ENCODE results near the gene GOLPH3L.
"Not testable (repeated sequence)": the region's sequence is repeated elsewhere in the genome, so short reads cannot be mapped to it uniquely, and the experiment has no call there.

The GOLPH3L gene

DNA sequence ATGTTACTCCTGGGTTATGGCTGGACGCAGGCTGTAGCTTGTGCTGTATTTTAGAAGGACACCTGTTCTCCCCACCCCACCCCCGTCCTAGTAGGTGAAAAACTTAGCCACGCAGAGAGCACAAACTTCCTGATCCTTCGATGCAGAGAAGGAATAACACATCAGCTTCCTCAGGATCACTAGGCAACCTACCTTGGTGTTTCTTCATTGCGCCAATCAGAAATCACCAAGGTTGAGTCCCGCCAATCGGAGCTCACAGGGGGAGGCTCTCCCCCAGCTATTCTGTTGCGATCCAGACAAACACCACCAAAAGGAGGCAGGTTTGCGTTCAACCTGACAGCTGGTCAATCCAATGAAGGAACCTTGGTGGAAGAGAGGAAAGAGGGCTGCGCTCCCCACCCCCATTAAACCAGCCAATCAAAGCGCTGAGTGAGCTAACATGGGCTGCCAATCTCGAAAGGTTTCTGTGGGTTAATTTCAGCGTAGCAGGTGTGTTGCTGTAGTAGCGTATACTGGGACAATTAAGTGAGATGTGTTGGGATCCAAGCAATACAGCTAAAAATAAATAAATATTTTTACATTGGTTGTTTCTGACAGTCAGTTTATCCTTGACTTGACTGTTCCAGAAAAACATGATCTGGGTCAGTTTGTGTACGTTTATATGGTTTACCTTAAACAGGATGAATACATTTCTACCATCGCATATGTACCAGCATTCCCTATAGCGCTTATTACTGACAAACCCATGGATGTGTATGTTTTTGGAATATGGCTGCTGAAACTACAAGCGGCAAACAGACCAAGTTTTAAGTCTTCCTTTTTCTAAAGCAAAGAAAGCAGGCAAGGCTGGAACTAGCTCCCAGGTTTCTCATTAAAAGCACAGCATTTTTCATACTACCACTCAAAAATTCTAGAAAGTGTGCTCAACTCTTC, at the start of gene GOLPH3L:
Gene GOLPH3L (minus strand): TSS at position 160 of the 933 bp plus-strand sequence. CDS start 2,316 bp downstream, outside the sequence.
- DNase-seq (ENCODE audit: low read depth, low spot score) = peak; percentile 97

DNA sequence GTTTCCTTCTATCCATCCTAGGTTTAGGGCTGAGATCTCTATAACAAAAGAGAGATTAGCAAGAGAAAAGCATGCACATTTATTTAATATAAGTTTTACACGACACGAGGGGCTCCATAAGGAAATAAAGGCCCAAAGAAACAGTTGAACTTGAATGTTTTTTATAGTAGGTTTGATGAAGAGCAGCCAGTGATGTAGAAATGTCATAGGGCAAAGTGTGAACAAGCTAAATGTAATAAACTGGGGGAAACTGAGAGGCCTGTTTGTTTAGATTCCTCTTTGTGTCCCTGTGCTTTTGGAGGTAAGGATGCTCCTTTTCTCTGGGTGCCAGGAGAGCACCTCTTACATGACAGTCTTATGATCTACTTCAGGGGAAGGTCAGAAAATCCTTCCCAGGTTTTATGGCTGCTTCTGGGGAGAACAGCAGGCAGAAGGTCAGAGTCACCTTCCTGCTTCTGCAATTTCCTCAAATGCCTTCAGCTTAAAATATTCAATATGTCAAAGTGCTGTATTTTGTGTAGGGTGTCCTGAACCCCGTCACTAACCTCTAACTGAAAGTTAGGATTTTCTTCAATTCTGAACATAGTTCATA, 33.3 kb upstream of the GOLPH3L start:
- no peak for DNase-seq (ENCODE audit: low read depth, low spot score)

DNA sequence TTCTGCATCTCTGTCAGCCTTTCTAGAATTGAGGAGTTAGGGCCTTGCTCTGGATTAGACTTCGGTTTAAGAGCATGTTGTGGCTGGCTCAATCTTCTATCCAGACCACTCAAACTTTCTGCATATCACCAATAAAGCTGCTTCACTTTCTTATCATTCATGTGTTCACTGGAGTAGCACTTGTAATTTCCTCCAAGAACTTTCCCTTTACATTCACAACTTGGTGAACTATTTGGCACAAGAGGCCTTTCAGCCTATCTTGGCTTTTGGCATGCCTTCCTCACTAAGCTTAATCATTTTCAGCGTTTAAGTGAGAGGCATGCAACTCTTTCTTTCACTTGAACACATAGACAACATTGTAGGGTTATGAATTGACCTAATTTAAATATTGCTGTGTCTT, 27.4 kb upstream of the GOLPH3L start:
- DNase-seq (ENCODE audit: low read depth, low spot score) = no peak

DNA sequence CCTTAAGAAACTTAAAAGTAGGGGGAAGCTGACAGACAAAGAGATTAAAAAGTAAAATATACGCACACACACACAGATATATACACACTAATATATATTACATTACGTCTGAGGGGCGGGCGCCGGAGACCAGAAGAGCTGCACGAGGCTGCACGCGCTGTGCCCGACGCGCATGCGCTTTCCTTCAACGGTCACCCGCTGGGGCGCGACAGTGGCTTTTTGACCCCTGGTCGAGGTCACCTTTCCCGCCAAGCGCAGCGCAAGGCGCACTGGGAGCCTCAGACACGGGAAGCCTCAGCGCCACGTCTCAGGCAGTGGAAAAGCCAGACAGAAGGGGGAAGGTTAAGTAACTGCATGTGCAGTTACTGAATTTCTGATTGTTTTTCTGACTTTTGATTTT, 23.7 kb upstream of the GOLPH3L start, which contains the start of gene HORMAD1:
Gene HORMAD1 (minus strand): TSS at position 193 of the 400 bp plus-strand sequence. CDS start 1,390 bp downstream, outside the sequence.
- no peak for DNase-seq (ENCODE audit: low read depth, low spot score)

DNA sequence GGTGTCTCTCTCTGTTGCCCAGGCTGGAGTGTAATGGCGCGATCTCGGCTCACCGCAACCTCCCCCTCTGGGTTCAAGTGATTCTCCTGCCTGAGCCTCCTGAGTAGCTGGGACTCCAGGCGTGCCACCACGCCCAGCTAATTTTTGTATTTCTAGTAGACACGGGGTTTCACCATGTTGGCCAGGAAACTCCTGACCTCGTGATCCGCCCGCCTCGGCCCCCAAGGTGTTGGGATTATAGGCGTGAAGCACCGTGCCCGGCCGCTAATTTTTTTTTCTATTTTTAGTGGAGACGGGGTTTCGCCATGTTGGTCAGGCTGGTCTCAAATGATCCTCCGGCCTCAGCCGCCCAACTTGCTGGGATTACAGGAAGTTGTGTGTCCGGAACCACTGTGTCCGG, 23.1 kb upstream of the GOLPH3L start:
- DNase-seq (ENCODE audit: low read depth, low spot score) = no peak

DNA sequence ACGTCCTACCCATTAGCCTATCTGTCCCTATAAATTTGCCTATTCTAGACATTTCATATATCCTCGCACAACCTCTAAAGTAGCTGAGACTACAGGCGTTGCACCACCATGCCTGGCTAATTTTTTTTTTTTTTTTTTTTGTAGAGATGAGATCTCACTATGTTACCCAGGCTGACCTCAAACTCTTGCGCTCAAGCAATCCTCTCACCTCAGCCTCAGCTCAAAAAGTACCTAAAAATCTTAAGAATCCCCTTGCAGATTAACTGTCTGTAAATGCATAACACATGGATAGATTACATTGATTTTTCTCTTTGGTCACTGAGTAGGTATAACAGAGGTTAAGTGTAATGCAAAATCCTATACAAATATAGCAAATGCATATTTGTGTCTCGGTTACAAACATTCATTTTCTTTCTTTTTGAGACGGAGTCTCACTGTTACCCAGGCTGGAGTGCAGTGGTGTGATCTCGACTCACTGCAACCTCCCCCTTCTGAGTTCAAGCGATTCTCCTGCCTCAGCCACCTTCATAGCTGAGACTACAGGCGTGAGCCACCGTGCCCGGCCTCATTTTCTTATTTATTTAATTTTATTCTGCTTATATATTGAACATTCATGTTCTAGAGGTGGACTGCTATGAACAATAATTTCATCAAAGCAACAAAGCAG, 21.4 kb upstream of the GOLPH3L start:
- DNase-seq (ENCODE audit: low read depth, low spot score) = no peak

DNA sequence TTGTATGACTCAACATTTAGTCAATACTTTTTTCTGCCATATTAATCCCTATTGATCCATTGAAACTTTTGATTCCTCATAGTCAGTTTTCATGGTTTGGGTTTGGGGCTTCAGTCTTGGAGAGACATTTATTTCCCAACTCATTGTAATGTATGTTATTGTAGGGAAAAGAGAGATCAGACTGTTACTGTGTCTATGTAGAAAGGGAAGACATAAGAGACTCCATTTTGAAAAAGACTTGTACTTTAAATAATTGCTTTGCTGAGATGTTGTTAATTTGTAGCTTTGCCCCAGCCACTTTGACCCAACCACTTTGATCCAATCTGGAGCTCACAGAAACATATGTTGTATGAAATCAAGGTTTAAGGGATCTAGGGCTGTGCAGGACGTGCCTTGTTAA, 12.1 kb upstream of the GOLPH3L start:
- DNase-seq (ENCODE audit: low read depth, low spot score) = not testable (repeated sequence)

DNA sequence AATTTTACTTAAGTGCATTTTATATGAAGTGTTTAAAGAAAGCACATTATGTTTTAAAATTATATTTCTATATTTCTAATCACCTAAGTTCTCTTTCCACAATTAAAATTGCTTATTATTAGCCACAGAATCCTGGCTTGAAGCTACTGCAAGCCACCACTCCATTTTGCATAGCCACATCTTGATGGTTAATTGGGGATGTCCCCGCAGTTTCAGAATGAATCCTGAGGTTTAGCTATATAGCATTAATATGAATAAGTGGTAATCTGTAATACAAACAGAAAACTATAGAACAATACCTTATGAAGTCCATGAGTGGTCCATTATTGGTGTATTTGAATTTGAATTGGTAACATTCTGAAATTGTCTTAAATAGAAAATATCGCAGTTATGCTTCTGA, 11.6 kb upstream of the GOLPH3L start:
- DNase-seq (ENCODE audit: low read depth, low spot score) = no peak

DNA sequence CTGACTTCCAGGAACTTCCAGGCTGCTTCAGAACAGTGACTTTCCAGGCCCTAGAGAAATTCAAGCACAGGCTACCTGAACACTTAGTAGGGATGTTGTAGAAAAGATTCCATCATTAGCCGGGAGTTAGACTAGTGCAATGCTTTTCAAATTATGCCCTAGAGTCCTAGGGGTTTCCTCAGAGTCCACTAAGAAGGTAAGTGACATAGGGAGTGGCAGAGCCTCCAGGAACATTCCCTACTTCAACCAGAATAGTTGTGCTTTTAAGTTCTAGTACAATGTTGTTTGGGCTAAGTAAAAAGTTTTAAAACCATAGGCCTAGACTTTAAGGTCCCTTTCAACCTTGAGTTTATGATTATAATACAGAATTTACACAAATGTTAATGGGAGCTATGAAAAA, 9.1 kb upstream of the GOLPH3L start:
- no peak for DNase-seq (ENCODE audit: low read depth, low spot score)

DNA sequence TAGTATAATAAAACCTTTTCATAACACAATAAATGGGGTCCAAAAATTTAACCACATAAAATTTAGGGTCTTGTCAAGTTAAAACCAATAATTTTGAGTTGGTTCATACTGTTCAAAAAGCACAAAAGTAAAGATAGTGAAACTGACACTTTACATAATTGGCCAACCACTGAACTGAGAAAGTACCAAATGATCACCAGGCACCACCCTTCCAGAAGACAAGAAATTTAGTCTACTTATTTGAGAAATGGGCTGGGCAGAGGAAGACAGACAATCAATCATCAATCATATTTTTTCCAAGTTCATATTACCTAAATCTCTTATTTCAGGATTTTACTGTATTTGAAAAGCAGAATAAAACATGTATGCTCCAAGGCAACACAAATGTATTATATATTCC, 6.5 kb upstream of the GOLPH3L start:
- DNase-seq (ENCODE audit: low read depth, low spot score) = no peak

DNA sequence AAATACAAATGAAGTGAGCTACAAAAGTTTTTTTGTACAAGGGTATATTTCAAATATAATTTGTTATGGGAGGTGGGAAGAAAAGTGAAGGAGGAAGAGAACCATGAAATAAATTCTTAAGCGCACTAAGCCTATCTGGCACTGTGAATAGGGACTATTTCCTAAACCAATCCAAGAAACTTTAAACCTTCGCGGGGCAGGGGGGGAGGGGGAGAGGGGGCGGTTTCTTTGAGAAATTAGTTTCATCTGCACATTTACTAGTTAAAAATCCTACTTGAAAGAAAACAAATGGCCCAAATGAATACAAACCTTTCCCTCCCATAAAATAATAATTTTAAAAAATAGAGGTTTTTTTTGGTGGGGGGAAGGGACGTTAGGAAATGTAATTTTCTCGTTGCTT, 364 bp downstream of the GOLPH3L start:
- no peak for DNase-seq (ENCODE audit: low read depth, low spot score)

DNA sequence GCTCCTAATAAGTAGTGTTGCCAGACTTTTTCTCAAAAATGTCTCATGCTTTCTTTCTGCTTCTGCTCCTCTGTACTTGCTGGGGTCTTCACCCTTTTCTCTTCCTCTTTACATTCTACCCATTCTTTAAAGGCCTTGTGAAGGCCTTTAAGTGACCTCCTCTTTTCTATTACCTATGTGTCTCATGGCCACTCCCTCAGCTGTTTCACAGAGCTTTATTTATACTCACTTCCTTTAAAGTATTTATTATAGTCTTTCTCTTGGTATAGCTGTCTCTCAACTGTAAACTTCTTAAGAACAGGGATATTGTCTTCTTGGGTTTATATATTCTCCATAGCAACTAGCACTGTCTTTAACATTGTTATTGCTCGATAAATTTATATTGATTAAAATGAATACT, 792 bp downstream of the GOLPH3L start:
- DNase-seq (ENCODE audit: low read depth, low spot score) = no peak

DNA sequence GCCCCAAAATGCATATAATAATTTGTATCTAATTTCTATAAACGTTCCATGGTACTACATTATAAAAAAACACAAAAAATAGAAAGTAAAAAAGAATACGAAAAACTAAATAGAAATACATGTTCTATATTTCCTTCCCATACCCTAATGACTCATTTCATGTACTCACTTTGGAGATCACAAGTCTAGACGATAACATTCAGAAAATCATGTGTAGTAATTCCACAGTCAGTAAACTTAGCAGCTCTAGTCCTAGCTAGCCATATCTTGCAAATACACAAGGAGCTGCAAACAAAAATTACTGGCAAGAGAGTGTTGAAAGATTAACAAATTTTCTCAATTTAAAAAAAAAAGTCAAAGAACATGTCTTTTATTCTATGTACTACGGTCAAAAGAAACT, 1.4 kb downstream of the GOLPH3L start:
- DNase-seq (ENCODE audit: low read depth, low spot score) = no peak

DNA sequence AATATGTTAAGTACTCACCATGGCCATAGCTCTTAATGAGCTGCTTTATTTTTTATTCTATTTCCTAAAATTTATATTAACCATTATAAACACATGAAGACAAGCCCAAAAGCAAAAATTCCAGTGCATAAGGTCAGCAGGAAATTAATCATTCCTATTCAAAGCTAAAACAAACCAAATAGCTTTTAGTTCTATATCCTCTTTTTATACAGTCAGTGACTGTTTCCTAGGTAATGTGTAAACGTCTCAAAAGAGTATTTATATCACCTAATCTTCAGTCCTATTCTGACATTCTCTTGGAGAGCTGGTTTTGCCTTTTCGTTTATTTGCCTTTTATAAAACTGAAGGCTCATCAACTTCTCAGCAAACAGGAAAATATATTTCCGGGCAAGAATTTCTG, 4.2 kb downstream of the GOLPH3L start:
- no peak for DNase-seq (ENCODE audit: low read depth, low spot score)

DNA sequence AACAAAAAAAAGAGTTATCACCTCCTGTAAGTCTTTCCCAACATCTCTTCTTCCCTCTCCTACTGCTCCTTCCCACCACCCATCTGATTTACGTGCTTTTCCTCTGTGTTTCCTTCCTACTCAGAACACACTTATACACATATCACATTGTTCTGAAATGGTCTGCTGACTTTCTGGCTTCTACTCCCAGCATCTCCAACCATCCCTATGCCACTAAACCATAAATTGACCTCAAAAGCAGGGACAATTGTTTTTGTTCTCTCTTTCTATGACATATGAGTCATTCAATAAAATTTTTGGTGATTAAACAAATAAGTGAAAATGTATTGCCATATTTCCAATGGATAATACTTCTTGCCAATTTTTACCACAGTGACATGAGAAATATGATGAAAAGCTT, 8.2 kb downstream of the GOLPH3L start:
- DNase-seq (ENCODE audit: low read depth, low spot score) = no peak

DNA sequence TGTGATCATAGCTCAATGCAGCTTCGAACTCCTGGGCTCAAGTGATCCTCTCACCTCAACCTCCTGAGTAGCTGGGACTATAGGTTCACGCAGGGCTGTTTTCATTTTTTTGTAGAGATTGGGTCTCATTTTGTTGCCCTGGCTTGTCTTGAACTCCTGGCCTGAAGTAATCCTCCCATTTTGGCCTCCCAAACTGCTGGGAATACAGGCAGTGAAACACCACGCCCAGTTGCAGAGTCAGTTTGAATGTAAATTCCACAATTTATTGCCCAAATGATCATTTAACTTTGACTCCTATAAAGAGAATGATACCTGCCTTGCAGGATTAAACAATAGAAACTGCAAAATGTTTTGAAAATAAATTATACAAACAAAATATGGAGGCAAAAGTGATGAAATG, 10.7 kb downstream of the GOLPH3L start:
- DNase-seq (ENCODE audit: low read depth, low spot score) = no peak

DNA sequence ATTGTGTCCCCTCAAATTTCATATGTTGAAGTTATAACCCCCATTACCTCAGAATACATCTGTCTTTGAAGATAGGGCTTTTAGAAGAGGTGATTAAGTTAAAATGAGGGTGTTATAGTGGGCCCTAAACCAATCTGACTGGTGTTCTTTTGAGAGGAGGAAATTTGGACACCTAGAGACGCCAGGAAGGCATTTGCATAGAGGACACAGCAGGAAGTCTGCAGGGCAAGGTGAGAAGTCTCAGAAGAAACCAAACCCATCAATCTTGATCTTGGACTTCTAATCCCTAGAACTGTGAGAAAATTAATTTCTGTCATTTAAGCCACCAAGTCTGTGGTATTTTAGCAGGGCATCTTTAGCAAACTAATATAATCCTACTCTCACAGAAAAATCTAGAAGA, 13.0 kb downstream of the GOLPH3L start:
- DNase-seq (ENCODE audit: low read depth, low spot score) = no peak

DNA sequence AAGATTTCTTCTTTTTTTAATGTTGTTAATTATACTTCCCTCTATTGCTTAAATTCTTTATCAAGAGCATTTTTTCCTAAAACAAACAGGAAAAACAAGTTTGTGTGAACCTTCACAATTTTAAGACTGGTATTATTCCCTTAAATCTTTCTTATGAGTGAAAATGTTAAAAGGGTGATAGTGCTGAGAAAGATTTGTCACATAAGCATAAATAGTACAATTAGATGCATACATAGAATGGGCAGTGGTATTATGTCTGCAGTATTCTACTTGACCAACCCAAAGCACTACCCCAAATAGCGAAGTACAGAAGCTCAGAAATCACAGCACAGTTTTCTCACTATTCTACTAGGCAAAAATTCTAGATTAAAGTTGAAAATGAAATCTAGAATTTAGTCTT, 18.0 kb downstream of the GOLPH3L start:
- DNase-seq (ENCODE audit: low read depth, low spot score) = no peak

DNA sequence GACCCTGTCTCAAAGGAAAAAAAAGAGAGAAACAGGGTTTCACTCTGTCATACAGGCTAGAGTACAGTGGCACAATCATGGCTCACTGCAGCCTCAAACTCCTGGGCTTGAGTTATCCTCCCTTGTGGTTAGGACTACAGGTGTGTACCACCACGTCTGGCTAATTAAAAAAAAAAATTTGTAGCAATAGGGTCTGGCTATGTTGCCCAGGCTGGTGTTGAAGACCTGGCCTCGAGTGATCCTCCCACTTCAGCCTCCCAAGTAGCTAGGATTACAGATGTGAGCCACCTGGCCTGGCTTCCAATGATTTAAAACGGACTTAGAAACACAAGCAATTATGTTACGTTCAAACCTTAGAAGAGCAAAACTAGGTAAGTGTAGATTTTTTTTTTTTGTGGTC, 22.1 kb downstream of the GOLPH3L start:
- no peak for DNase-seq (ENCODE audit: low read depth, low spot score)

DNA sequence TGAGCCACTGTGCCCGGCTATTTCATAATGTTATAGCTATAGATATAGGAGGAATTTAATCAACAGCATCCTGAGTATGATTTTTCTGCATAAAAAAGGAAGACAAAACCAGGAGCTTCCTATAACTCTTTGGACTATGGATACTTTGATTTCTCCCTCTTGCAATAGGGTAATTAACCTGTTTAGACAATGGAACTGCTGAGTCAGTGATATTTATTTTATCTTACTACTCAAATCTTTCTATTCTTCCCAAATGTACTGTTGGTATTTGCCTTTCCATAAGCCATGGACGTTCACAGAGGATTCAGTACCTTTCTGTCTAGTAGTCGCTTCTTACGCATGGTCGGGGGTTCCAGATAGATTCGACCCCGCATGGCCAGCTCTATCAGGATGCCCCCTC, 33.6 kb downstream of the GOLPH3L start:
- no peak for DNase-seq (ENCODE audit: low read depth, low spot score)

DNA sequence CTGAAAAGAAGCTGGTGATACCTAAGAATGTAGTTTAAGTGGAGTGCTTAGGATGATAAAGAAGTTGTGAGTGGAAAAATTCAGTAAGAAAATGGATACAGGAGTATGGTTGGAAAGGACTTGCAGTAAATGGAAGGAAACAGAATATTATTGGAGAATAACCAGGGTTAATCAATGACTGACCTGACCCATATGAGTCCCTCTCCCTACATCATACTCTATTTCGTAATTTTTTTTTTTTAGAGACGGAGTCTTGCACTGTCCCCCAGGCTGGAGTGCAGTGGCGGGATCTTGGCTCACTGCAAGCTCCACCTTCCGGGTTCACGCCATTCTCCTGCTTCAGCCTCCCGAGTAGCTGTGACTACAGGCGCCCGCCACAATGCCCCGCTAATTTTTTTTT, 34.1 kb downstream of the GOLPH3L start:
- no peak for DNase-seq (ENCODE audit: low read depth, low spot score)

DNA sequence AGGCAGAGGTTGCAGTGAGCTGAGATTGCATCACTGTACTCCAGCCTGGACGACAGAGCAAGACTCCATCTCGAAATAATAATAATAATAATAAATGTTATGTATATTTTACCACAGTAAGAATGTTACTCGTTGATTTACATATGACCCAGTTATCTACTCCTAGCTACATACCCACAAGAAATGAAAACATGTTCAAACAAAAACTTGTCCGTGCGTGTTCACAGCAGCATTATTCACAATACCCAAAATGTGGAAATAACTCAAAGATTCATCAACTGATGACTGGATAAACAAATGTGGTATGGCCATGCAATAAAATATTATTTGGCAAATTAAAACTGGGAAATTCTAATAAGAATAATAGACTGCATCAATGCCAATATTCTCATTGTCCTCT, 35.8 kb downstream of the GOLPH3L start:
- DNase-seq (ENCODE audit: low read depth, low spot score) = no peak

DNA sequence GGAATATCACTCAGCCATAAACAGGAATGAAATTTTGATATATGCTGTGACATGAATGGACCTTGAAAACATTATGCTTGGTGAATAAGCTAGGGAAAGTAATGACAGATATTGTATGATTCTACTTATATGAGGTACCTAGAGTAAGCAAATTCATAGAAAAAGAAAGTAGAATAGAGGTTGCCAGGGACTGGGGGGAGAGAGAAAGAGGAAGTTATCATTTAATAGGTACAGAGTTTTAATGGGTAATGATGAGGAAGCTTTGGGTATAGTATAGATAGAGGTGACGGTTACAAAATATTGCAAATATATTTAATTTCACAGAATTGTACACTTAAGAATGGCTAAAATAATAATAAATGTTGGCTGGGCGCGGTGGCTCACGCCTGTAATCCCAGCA, 36.4 kb downstream of the GOLPH3L start:
- no peak for DNase-seq (ENCODE audit: low read depth, low spot score)
